ENCODE measurements around the gene FYCO1. TPM values are rescaled to one million over a fixed set of nuclear protein-coding genes. Genes with fewer than 3 reads are reported as not detected.

FYCO1 gene
- polyA plus RNA-seq, 3 donors, result 17.6 to 18.8 (median 18.2) TPM

DNA sequence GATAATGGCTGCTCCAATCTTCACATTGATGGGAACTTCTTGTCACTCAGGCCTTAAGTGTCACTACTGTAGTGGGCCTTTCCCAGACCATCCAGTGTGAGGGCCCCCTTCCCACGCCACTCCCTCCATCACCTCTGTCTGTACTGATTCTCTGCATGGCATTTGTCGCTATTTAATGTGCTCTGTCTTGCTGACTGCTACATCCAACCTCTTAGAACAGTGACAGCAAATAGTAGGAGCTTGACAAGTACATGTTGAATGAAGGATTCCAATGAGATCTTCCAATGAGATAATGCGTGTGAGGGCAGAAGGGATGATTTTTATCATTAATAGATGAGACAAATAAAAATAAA lies 114.9 kb downstream of the FYCO1 start:
- DNase-seq (ENCODE audit: extremely low read depth in 1 of 11, low read depth in 9 of 11, low spot score in 4 of 11), result no peak

DNA sequence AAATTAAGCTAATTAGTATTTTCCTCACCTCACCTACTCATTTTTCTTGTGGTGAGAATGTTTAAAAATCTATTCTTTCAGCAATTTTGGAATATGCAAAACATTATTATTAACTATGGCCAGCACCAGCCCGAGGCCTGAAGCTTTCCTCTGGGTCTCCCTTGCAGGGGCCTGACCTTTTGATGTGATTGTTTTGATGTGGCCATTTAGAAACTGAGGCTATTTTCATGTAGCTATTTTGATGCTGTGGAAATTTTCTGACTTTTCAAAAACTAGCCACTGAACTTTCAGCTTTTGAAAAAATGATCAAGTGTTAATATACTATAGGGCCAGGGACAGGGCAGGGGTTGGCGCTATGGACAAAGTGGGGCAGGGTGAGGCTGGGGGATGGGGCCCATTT lies 117.5 kb downstream of the FYCO1 start:
- DNase-seq (ENCODE audit: extremely low read depth in 1 of 11, low read depth in 9 of 11, low spot score in 4 of 11), result no peak

DNA sequence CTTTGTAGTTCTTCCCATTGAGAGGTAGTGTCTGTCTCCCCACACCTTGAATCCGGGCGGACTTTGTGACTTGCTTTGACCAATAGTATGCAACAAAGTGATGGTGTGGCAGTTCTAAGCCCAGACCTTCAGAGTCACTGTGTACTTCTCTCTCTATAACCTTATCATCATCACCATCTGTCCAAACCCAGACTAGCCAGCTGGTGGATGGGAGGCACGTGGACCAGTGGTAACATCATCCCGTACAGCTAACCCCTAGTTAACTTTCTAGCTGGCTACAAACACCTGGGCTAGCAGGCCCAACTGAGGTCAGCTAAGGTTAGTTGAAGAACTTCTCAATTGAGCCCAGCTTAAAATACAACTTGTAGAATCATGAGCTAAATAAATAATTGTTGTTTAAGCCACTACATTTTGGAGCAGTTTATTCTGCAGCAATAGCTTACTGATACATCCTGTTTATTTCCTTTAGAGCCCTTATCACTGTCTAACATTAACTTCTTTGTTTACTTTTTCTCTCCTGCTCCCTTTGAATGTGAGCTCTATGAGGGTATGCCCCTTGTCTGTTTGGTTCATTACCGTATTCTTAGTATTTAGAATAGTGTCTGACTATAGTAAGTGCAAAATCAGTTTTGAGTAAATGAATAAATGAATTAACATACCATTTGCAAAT lies 120.8 kb downstream of the FYCO1 start:
- no peak for DNase-seq (ENCODE audit: extremely low read depth in 1 of 11, low read depth in 9 of 11, low spot score in 4 of 11)

DNA sequence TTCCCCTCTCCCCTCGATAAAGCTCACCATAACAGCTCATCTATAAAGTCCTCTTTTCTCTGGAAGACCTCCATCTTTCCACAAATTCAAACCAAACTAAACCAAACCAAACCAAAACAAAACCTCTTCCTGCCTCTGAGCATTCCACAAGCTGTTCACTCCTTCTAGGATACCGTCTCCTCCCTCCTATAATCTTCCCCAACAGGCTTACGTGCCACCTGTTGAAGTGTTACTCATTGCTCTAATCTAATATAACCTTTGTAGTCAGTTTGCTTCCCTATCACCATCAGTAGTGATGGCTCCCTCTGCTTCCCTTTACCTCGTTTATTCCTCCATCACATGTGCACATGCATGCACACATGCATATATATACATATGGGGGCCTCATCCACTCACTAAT lies 122.0 kb downstream of the FYCO1 start:
- no peak for DNase-seq (ENCODE audit: extremely low read depth in 1 of 11, low read depth in 9 of 11, low spot score in 4 of 11)

DNA sequence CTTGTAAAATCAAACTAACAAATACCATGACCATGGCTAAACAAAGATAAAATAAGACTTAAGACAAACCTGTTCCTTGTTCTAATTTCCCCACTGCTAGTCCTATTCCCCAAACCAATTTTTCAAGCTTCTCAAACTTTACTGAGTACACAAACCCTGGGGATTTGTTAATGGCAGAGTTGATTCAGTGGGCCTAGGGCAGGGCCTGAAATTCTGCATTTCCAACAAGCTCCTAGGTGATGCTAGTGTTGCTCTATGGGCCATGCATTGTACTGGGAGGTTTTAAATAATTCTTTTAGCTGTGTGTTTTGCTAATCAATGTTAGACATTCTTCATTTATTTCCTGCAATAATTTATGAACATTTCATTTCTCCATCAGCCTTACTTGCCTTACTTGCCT lies 122.6 kb downstream of the FYCO1 start:
- no peak for DNase-seq (ENCODE audit: extremely low read depth in 1 of 11, low read depth in 9 of 11, low spot score in 4 of 11)

DNA sequence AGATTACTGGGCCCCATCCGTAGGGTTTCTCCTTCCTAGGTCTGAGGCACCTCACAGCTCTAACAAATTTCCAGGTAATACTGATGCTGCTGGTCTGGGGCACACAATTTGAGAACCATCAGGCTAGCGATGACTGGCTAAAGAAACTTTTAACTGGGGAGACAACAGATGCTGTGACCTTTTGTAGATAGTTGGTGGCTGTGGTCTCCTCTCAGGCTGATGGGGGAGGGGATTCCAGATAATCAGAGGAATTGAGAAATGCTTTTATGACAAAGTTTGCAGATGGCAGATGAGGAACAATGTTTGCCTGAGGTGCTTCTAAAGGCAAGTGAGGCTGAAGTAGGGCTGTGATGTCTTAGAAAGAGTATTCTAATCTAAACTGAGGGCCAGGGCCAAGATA lies 123.1 kb downstream of the FYCO1 start:
- no peak for DNase-seq (ENCODE audit: extremely low read depth in 1 of 11, low read depth in 9 of 11, low spot score in 4 of 11)

DNA sequence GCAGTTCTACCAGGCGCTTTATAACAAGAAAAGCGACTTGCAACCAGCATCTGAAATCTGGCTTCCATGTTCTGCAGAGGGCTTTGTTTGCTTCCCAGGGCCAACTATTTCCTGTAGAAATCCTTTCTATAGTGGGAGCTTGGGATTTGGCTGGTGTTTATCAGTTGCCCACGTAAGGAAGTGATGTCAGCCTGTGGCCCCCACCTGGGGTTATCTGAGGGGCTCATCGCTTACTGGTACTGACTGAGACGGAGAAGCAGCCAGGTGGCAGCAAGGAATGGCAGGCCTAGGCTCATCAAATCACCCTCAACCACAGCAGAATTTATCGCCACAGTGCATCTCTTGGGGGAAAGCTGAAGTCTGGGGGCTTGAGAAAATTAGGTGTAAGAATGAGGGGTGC lies 123.8 kb downstream of the FYCO1 start:
- no peak for DNase-seq (ENCODE audit: extremely low read depth in 1 of 11, low read depth in 9 of 11, low spot score in 4 of 11)

DNA sequence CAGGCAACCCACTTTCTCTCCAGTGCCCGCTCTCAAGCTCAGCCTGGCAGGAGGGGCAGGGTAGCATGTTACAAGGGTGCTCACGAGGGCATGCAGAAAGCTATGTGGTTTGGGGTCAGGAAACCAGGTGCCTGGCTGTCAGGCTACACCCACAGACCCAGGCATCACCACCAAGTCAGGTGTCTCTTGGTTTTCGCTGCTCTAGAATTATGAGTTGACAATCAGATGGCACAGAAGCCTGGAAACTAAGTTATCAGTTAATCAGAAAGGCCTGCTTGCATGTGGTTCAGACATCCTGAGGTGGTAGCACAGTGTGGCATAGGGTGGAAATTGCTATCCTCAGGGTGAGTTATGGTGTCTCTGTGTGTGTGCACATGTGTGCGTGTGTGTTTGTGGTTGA lies 125.5 kb downstream of the FYCO1 start:
- DNase-seq (ENCODE audit: extremely low read depth in 1 of 11, low read depth in 9 of 11, low spot score in 4 of 11), result no peak

DNA sequence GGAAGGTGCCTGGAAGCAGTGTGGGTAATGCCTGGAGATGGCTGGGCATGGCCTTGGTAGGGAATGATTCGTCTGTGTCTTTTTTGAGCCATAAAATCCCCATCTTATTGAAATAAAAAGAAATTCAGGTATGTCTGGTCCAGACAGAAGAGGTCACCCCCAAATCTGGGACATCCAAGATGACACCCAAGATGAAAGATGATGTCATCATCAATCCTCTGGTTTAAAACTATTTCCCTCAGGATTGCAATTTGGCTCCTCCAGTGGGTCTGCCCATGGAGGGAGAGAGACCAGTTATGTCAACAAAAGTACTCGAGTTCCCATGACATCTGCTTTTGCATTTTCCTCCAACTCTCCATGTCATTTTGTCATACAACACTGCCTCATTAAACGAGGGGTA lies 126.0 kb downstream of the FYCO1 start:
- no peak for DNase-seq (ENCODE audit: extremely low read depth in 1 of 11, low read depth in 9 of 11, low spot score in 4 of 11)

DNA sequence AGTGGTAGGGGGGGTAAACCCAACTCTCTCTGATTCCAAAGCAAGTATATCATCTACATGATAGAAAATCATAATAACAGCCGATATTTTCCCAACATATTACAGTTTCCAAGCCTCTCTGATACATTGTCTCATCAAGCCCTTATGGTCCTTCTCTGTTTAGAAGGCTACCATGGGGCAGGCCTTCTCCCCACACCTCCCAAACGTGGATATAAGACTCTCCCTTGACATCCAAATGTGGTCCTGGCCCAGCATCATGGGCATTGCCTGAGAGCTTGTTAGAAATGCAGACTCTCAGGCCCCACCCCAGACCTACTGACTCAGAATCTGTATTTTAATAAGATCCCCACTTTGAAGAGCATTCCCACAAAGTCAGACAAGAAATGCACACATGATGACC lies 127.0 kb downstream of the FYCO1 start:
- DNase-seq (ENCODE audit: extremely low read depth in 1 of 11, low read depth in 9 of 11, low spot score in 4 of 11), result no peak

DNA sequence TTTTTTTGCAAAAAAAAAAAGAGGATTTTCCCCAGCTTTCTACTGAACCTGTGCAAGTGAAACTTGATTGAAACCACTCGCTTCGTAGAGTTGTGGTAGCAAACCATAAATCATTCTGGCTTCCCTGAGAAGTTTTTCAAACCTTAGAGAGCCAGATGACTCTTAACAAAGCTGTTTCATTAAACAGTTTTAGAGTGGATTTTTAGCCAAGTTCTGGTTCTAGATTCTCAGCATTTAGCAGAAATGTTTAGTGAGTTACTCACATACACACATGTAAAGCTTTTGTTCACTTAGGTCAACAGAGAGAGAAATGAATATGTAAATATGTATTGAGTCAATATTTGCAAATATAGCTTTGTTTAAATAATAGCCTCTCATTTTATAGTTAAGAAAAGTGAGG lies 127.4 kb downstream of the FYCO1 start:
- DNase-seq (ENCODE audit: extremely low read depth in 1 of 11, low read depth in 9 of 11, low spot score in 4 of 11), result no peak

Other genes with a start within 250 kb of the FYCO1 start
- gene SLC6A20, start 199.3 kb downstream of the FYCO1 start, polyA plus RNA-seq (ENCODE audit: insufficient read length in 3 of 3), result under 1 TPM; 0.07 to 0.33 (median 0.20) TPM
- 10 to 100 TPM; 53.7 to 66.1 (median 64.3) TPM for gene LZTFL1, start 153.7 kb downstream of the FYCO1 start, polyA plus RNA-seq (ENCODE audit: insufficient read length in 3 of 3)
- under 1 TPM in 2 of 3 donors, not detected in 1; 0.08 to 0.09 TPM for gene CCR9, start 109.3 kb downstream of the FYCO1 start, polyA plus RNA-seq (ENCODE audit: insufficient read length in 3 of 3)
- gene CXCR6, start 52.4 kb downstream of the FYCO1 start, polyA plus RNA-seq (ENCODE audit: insufficient read length in 3 of 3), result under 1 TPM; 0.23 to 0.67 (median 0.24) TPM
- gene XCR1, start 31.7 kb upstream of the FYCO1 start, polyA plus RNA-seq (ENCODE audit: insufficient read length in 3 of 3), result under 1 TPM in 2 of 3 donors, not detected in 1; 0.17 to 0.20 TPM
- 1 to 10 TPM; 1.9 to 2.5 (median 2.5) TPM for gene CCR1, start 212.5 kb upstream of the FYCO1 start, polyA plus RNA-seq (ENCODE audit: insufficient read length in 3 of 3)
- under 1 TPM in 1 of 3 donors, not detected in 2; 0.09 TPM for gene CCR3, start 246.6 kb upstream of the FYCO1 start, polyA plus RNA-seq (ENCODE audit: insufficient read length in 3 of 3)

All from renal cortex interstitium (tissue), 11 donors.